Forelimb muscle (tissue), 1 donor: ENCODE results near the gene KDM1A. TPM values are rescaled to one million over a fixed set of nuclear protein-coding genes. Genes with fewer than 3 reads are reported as not detected.

Experiments used
- DNase-seq: peaks from one replicate; pipeline ENCODE4 v3.0.0-alpha.2; 2013; ENCODE audit warnings: low read depth
- polyA plus RNA-seq: library from polyadenylated mRNA; unstranded; fragments of 120-200 nt; gene quantifications from one replicate; pipeline ENCODE4 v1.2.1, GENCODE V29; 2013; ENCODE audit not compliant: insufficient read length

The KDM1A gene
- polyA plus RNA-seq, 1 donor, result 65.3 TPM

GRCh38 chr1:23110391-23110790 is 91.1 kb downstream of the KDM1A start:
- no peak for DNase-seq

DNA sequence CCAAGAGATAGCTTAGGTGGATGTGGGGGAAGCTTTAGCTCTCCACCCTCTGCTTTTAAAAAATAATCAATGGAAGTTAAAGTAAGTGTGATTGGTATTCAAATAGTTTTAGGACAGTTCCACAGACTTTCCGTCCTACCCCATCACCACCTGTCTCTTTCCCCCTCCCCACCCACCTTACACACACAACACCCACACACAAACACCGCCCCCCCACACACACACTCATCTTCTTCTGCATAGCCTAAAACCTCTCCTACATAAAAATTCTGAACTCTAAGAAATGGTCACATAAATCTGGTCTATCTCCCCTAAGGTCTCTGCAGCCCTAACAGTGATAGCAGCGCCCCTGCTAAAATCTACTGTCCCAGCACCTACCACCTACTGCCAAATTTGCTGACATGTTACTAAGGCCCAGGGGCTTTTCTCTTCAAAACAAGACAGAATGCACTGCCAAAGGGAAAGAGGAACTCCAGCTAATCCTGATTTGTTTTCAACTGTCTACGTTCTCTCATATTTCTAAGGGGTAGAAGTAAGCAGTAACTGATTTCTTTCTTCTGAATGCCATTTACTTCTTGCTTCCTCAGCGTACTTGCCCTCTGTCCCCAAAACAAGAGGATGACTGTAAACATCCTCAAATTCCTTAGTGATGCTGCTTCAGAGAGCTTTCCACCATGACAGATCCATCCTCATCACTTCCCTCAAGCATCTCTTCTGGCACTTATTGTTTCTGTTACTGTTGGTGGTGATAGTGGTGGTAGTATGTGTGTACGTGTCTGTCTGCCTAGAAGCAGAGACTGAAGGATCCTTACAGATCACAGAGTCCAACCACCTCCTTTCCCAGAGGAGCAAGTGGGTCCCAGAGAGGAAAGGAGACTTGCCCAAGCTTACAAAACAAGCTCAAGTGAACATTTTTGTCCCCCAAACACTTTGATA is 92.6 kb downstream of the KDM1A start:
- DNase-seq, result no peak

DNA sequence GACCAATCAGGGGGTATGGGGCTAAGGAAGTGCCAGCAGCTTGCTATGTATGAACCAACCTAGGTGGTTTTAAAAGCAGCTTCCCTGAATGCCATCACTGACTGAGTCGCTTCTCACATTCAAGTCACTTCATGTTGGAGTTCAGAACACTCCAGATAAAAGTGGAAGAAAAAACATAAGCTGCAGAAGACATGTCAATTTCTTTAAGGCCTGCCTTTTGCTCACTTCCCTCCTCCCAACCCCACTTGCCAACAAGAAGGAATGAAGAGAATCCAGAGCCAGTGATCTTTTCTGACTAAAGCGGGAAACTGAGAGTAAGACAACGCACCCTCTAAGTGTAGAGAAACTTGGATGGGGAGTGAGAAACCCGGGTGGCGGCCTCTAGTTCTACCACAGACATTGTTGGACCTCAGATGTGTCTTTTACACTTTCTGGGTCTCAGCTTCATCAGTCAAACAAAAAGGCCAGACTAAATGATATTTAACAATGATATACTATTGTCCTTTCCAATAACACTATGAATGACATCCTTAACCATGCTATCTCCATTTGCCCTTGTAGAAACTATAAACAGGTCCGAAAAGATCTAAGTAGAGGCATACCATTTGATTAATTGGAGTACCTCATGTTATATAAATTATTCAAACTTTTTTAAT is 95.3 kb downstream of the KDM1A start:
- DNase-seq, result no peak

DNA sequence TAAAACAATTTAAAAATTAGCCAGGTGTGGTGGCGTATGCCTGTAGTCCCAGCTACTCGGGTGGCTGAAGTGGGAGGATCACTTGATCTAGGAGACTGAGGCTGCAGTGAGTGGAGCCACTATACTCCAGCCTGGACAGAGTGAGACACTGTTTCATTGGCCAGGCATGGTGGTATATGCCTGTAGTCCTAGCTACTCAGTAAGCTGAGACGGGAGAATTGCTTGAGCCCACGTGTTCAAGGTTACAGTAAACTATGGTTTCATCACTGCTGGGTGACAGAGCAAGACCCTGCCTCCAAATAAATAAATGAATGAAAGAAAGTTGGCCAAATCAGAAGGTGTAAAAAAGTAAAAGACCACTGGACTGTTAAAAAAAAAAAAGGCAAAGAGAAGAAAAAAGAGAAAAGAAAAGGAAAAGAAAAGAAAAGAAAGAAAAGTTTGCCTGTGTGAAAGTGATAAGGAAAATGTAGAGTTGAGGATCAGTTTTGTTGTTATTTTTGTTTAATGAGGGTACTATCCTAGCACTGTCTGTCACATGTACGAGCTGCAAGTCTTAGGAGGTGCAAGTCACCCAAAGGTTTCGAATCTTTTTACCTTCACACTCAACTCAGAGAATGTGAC is 97.1 kb downstream of the KDM1A start:
- DNase-seq, result no peak

DNA sequence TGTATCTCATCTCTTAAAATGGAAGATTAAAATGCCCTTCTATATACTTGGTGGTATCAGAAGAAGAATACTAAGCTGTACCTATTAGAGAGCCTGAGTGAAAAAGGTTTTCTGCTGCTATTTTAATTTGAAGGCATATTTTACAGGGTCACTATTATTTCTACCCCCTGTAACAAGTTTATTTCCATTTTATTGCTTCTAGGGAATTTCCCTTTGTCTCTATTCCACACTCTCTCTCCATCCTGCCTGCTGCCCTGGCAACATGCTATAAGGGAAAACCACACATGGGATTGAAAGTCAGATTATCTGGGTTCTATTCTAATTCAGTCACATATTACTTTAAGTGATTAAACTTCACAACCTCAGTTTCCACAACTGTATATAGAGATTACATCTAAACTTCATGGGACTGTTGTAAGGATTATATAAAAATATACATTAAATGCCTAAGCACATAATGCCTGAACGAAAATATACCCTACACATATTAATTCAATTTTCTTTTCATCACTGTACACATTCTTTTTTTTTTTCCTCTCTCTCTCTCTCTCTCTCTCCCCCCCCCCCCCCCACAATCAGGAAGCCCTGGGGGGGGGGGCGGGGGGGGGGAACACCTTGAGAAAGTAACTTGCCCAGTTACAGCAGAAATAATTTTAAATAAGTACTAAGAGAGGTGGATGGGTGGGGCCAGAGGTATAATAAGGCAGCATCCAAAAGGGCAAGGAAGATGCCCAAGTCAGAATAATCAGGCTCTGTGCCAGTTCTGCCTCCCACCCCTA is 97.8 kb downstream of the KDM1A start:
- DNase-seq, result no peak

DNA sequence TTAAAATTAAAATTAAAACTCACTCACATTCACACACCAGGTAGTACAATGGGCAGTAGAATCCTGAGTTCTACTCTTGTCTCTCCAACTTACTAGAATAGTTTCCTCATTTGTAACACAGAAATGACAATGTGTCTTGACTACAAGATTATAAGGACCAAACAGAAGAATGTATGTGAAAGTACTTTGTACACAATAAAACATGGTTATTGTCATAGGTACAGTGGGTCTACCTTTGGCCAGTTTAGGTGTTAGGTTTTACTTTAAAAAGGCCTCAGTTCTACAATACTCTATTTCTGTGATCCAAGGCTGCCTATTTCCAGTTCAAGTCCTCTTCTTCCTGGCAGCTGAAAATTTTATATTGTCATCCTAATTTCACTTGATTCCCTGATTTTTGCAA is 99.1 kb downstream of the KDM1A start:
- no peak for DNase-seq

DNA sequence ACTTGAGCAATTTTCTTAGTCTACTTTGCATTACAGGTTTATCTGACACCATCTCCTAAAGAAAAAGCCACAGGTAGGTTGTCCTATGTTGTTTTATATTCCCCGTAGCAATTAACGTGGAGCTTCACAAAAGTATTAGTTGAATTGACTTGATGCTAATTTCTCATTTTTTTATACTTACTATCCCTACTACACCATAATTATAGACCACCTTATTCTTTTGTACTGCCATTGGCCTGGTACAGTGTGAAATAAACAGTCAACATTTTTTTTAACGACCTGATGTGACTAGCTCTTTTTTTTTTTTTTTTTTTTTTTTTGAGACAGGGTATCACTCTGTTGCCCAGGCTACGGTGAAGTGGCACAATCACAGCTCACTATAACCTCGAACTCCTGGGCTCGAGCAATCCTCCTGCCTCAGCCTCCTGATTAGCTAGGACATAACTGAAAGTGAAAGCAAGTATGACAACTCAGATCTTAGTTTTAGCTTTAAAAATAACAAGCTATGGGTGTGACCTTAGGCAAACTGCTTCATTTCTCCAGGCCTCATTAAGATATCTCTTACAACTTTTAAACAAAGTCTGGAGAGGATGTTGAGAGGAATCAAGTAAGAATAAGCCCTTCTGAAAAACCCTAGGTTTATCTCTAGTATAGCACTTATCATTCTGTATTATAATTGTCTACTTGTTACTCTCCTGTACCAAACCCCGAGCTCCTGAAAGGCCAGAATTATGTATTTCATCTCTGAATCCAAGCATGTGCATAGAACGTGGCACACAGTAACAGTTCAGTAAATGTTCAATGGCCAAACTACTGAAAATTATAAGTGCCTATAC is 99.9 kb downstream of the KDM1A start:
- no peak for DNase-seq

DNA sequence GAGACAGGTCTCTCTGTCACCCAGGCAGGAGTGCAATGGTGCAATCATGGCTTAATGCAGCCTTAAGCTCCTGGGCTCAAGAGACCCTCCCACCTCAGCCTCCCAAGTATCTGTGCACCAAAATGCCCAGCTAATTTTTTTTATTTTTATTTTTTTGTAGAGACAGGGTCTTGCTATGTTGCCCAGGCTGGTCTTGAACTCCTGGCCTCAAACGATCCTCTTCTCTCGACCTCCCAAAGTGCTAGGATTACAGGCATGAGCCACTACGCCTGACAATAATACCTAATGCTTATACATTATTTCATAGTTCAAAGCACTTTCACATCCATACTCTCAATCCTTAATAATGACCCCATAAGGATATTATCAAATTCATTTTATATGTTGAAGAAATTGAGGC is 101.1 kb downstream of the KDM1A start:
- no peak for DNase-seq

- no peak for DNase-seq
Measured at GRCh38 chr1:23122023-23122748, 102.9 kb downstream of the KDM1A start.

DNA sequence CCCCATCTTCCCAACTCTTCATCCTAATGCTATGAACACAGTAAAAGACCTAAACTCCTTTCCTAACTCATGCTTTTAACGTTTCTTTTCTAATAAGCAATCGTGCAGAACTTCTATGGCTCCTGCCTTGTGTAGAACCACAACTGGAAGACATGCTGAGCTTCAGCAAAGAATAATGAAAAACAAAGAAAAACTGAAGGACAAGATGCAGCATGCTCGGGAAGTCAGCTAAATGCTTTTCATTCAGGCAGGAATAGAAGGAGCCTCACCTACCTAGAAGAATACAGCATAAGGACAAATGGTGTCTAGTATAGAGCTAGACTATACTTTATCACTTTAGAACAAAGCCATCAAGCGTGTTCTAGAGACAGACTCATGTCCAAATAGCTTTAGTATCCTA is 103.5 kb downstream of the KDM1A start:
- no peak for DNase-seq

DNA sequence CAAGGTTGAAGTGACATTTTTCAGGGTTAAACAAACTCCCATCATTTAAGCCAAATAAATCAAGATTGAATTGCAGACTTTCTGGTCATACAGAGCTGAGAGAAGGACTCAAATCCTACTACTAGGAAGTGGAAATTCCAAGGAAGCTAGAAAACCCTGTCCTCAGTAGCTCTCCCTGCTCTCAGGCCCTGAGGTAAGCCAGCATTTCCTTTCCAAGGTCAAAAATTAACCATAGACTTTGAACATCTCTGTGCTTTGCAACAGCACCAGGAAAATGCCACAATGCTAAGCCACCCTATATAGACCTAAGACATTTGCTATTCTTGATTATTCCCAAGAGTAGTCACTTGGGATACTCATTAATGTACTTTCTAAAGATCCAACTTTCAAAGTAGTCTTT is 104.3 kb downstream of the KDM1A start:
- DNase-seq, result no peak

- DNase-seq, result no peak
Measured at GRCh38 chr1:23124259-23125026, 105.2 kb downstream of the KDM1A start.

GRCh38 chr1:23125489-23125888 is 106.2 kb downstream of the KDM1A start:
- DNase-seq, result no peak

DNA sequence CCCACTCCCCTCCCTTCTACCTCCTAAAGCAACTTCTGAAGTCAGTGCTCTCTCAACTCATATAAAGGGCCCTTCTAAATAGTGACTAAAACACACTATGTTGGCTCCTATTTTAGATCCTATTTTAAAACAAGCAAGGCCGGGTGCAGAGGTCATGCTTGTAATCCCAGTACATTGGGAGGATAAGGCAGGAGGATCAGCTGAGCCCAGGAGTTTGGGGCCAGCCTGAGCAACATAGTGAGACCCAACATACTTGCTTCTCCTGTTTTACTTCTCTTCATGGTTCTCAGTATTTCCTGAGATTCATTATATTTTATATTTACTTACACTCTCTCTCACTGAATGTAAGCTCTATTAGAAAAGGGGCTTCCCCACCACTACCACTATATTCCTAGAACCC is 106.9 kb downstream of the KDM1A start:
- DNase-seq, result no peak

DNA sequence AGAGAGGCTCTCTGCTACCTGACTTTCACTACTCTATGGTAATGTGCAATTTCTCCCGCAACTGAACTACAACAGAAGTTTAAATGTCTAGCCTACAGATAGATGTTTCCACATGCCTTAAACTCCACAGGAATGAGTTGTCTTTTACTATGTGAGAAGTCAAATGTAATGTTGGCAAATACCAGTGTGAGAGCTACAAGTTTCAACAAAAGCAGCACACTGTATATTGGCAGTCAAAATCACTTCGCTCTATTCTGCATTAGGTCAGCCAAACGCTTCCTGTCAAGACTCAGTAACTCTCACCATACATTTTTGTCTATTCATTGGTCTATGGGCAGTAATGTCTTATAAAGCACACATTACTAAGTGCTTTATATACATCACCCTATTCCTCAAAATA is 107.5 kb downstream of the KDM1A start:
- no peak for DNase-seq

DNA sequence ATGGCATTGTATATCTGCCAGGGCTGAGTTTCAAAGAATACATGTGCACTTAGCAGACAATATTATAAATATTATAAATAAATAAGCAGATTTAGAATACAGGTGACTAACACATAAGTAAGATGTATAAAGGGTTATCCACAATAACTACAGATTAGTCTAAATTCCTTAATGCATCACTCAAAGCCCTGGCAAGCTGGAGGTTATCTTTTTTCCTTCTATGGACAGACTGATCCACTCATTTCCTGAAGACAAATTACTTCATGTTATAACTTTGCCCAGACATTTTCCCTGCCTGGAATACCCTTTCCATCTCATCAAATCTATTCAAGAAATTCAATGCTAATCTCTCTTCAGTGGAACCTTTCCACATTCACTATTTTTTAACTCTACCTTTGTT is 110.6 kb downstream of the KDM1A start:
- no peak for DNase-seq

DNA sequence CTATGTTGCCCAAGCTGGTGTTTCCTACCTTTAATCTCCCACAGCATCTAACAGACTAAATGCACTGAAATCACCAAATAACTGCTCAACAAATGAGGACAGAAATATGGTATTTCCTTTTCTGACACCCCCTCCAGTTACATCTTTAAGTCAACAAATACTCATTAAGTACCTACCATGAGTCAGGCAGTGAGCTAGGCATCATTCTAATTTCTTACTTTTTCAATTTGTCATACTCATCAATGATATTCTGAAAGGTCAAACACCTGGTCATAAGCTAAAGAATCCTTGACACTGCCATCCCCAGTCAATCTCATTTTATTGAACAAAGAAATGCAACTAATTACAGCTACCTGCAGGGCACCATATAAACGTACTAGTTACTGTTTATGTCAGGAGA is 112.8 kb downstream of the KDM1A start:
- no peak for DNase-seq
